GM12892 (cell line): ENCODE data around the gene ZNF628.

Experiments used
- POLR2A ChIP-seq: IDR thresholded peaks from 2 replicates; pipeline ENCODE4 v1.6.1; 2011; ENCODE audit warnings: low read depth, low read length, control low read depth
- POLR2AphosphoS5 ChIP-seq: IDR thresholded peaks from 2 replicates; pipeline ENCODE4 v1.6.1; 2011; ENCODE audit warnings: low read depth, low read length, control low read depth
- TAF1 ChIP-seq: IDR thresholded peaks from 2 replicates; pipeline ENCODE4 v1.6.1; 2011; ENCODE audit warnings: low read depth, mild to moderate bottlenecking, control low read depth, low read length, borderline replicate concordance

- TF ChIP-seq POLR2A (no peak), POLR2AphosphoS5 (no peak), TAF1 (no peak)
Measured at GRCh38 chr19:55493645-55494171, 17.3 kb downstream of the ZNF628 start.
